Stomach (tissue), 4 donors: Measurements from ENCODE around the gene VEPH1.

Experiments used
- EP300 ChIP-seq: sonication (generic); formaldehyde crosslinking; IDR thresholded peaks from one replicate; pipeline ENCODE4 v1.6.1; 2017; ENCODE audit warnings: antibody characterized with exemption
- POLR2A ChIP-seq, 4 donors: fragments of 450-650 bp; IDR thresholded peaks; one replicate each; pipeline ENCODE4 v1.6.1; 2016; ENCODE audit warnings: antibody characterized with exemption in 4 of 4, control low read depth in 2 of 4, mild to moderate bottlenecking in 1 of 4, moderate library complexity in 1 of 4
- TF ChIP-seq, protein P1 (sequence below), 7 experiments: fragments of 450-650 bp in 4 of 7; fragments of 200-600 bp in 3 of 7; sonication (generic) in 3 of 7; IDR thresholded peaks; one replicate each; pipeline ENCODE4 v1.5.1; 2016 to 2019; ENCODE audit warnings: antibody characterized with exemption in 7 of 7, control low read depth in 2 of 7, mild to moderate bottlenecking in 1 of 7

DNA sequence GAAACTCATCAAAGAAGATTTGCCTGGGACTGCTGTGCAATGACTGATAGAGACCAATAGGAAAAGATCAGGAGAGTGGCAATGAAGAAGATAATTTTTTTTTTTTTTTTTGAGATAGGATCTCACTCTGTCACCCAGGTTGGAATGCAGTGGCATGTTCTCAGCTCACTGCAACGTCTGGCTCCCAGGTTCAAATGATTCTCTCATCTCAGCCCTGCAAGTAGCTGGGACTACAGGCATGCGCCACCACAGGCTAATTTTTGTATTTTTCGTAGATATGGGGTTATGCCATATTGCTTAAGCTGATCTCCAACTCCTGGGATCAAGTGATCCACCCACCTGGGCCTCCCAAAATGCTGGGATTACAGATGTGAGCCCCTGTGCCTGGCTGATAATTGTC, 226.4 kb downstream of the VEPH1 start:
- TF ChIP-seq POLR2A (IDR thresholded peaks at IDR 0.05), result no peak
- TF ChIP-seq, protein P1, sequence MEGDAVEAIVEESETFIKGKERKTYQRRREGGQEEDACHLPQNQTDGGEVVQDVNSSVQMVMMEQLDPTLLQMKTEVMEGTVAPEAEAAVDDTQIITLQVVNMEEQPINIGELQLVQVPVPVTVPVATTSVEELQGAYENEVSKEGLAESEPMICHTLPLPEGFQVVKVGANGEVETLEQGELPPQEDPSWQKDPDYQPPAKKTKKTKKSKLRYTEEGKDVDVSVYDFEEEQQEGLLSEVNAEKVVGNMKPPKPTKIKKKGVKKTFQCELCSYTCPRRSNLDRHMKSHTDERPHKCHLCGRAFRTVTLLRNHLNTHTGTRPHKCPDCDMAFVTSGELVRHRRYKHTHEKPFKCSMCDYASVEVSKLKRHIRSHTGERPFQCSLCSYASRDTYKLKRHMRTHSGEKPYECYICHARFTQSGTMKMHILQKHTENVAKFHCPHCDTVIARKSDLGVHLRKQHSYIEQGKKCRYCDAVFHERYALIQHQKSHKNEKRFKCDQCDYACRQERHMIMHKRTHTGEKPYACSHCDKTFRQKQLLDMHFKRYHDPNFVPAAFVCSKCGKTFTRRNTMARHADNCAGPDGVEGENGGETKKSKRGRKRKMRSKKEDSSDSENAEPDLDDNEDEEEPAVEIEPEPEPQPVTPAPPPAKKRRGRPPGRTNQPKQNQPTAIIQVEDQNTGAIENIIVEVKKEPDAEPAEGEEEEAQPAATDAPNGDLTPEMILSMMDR (IDR thresholded peaks at IDR 0.05), result no peak
- no peak for TF ChIP-seq EP300
